Esophagus muscularis mucosa (tissue), 3 donors: Measurements from ENCODE around the gene TALDO1.

Source experiments
- CTCF ChIP-seq, 3 experiments: fragments of 200-600 bp in 2 of 3; fragments of 450-650 bp in 1 of 3; sonication (generic) in 2 of 3; IDR thresholded peaks; one replicate each; pipeline ENCODE4 v1.5.1; 2017 to 2019; ENCODE audit warnings: antibody characterized with exemption in 3 of 3, mild to moderate bottlenecking in 2 of 3, moderate library complexity in 1 of 3
- POLR2AphosphoS5 ChIP-seq, 2 donors: sonication (generic); formaldehyde crosslinking; IDR thresholded peaks; one replicate each; pipeline ENCODE4 v1.6.1; 2017; ENCODE audit warnings: antibody characterized with exemption in 2 of 2

GRCh38 chr11:771617-772204 lies 24.4 kb downstream of the TALDO1 start:
- TF ChIP-seq CTCF (IDR thresholded peaks at IDR 0.05): no peak
- TF ChIP-seq POLR2AphosphoS5 (IDR thresholded peaks at IDR 0.05): no peak
